Measurements from ENCODE around the gene TM4SF1. TPM values are rescaled to one million over a fixed set of nuclear protein-coding genes. Genes with fewer than 3 reads are reported as not detected.
A peak's percentile ranks its signal among the peaks of the same experiment; 100 is the strongest.

Gene TM4SF1
- total RNA-seq, 1 donor from 2014 or later = 23.2 TPM

GRCh38 chr3:149388001-149388440 lies 10.6 kb upstream of the TM4SF1 start:
- no peak for TF ChIP-seq CTCF (IDR thresholded peaks at IDR 0.05; ENCODE audit: insufficient read depth, low read length, severe bottlenecking)
- H3K27me3 ChIP-seq (ENCODE audit: control insufficient read depth, insufficient read depth, low read length) = no peaks in the 10 kb centered on the region
- FAIRE-seq (no peak), DNase-seq (ENCODE audit: low read depth) (peak; percentile 96)
- no peak overlapping the region for H3K4me3 ChIP-seq (ENCODE audit: low read depth, low read length)
- H3K36me3 ChIP-seq (ENCODE audit: control insufficient read depth, insufficient read depth, low read length) = no peaks in the 10 kb centered on the region

DNA sequence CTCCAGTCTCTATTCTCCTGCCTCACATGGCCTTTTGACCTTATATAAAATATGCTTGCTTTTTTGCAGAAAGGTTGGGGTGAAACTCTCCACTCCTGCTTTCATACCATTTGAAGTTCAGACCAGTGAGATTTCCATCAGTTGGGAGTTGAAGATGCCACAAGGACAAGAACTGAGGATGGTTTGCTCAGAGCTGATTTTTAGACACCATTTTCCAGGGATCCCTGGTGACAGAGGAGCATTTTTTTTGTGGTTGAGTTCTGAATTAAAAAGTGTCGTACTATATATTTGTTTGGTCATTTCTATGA lies 8.8 kb upstream of the TM4SF1 start:
- Histone ChIP-seq H3K4me3 (ENCODE audit: low read depth, low read length) (no peak overlapping the region), H3K27me3 (ENCODE audit: control insufficient read depth, insufficient read depth, low read length) (no peaks in the 10 kb centered on the region), H3K36me3 (ENCODE audit: control insufficient read depth, insufficient read depth, low read length) (no peaks in the 10 kb centered on the region)
- FAIRE-seq (no peak), DNase-seq (ENCODE audit: low read depth) (no peak)
- TF ChIP-seq CTCF (IDR thresholded peaks at IDR 0.05; ENCODE audit: insufficient read depth, low read length, severe bottlenecking) = no peak

DNA sequence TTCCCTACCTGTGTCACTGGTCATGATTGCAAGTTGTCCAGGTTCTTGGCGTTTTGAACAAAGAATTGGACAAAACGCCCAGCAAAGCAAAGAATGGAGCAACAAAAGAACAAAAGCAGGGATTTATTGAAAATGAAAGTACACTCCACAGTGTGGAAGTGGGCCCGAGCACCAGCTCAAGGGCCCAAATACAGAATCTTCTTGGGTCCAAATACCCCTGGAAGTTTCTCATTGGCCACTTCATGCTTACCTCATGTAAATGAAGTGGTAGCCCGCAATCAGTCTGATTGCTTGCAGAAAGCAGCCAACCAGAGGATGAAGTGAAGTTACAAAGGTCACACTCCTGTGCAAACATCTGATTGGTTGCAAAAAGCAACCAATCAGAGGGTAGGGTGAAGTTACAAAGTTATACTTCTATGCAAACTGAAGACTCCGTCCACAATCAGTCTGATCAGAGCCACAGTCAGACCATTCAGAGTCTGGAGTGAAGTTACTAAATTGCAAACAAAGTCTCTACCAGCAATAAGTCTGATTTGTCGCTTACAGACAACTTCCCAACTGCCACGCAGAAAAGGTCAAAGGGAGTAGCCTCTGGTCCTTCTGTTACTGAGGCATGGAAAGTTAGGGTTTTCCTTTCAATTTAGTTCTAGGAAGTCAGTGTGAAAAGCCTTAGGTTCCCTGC lies 8.3 kb upstream of the TM4SF1 start:
- FAIRE-seq (no peak), DNase-seq (ENCODE audit: low read depth) (no peak)
- H3K27me3 ChIP-seq (ENCODE audit: control insufficient read depth, insufficient read depth, low read length) = no peaks in the 10 kb centered on the region
- H3K36me3 ChIP-seq (ENCODE audit: control insufficient read depth, insufficient read depth, low read length) = no peaks in the 10 kb centered on the region
- H3K4me3 ChIP-seq (ENCODE audit: low read depth, low read length) = no peak overlapping the region
- no peak for TF ChIP-seq CTCF (IDR thresholded peaks at IDR 0.05; ENCODE audit: insufficient read depth, low read length, severe bottlenecking)

GRCh38 chr3:149384911-149385321 lies 7.5 kb upstream of the TM4SF1 start:
- TF ChIP-seq CTCF (IDR thresholded peaks at IDR 0.05; ENCODE audit: insufficient read depth, low read length, severe bottlenecking) = no peak
- Histone ChIP-seq H3K27me3 (ENCODE audit: control insufficient read depth, insufficient read depth, low read length) (no peaks in the 10 kb centered on the region), H3K36me3 (ENCODE audit: control insufficient read depth, insufficient read depth, low read length) (no peaks in the 10 kb centered on the region), H3K4me3 (ENCODE audit: low read depth, low read length) (no peak overlapping the region)
- DNase-seq (ENCODE audit: low read depth) (peak; percentile 95), FAIRE-seq (no peak)

DNA sequence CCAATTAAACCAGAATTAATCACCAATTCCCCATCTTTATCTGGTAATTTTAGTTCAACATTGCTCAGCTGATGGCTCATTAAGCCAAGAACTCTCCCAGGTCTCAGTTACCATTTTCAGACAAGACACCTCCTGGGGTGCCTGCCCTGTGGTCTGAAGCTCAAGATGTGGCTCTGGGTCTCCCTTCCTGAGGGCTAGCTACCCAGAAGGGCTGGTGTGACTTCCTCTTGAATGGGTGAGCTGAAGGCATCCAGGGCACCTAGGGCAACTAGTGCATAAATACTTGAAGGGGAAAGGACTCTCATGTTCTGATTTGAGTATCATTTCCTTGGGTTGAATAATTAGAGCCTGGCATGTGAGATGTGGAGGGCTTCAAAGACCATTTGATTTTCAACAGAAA lies 6.7 kb upstream of the TM4SF1 start:
- no peak for TF ChIP-seq CTCF (IDR thresholded peaks at IDR 0.05; ENCODE audit: insufficient read depth, low read length, severe bottlenecking)
- H3K36me3 ChIP-seq (ENCODE audit: control insufficient read depth, insufficient read depth, low read length) = no peaks in the 10 kb centered on the region
- DNase-seq (ENCODE audit: low read depth) (no peak), FAIRE-seq (no peak)
- H3K4me3 ChIP-seq (ENCODE audit: low read depth, low read length) = no peak overlapping the region
- H3K27me3 ChIP-seq (ENCODE audit: control insufficient read depth, insufficient read depth, low read length) = no peaks in the 10 kb centered on the region

DNA sequence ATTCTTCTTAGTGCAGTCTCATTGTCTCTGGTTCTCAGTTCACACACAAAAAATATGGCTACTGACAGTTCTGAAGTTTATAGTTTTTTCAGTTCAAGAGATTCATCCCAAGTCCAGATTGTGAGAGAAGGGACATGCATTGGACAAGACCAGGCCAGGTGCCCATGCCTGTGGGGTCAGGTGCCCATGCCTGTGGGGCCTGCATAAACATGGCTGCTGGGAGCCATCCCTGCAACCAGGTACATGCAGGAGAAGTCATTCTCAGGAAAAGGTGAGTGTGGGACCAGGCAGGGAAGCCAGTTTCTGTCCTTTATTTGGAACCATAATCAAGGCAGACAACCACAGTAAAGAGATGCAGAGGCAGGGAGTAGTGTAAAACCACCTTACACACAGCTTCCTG lies 6.3 kb upstream of the TM4SF1 start:
- Histone ChIP-seq H3K4me3 (ENCODE audit: low read depth, low read length) (no peak overlapping the region), H3K27me3 (ENCODE audit: control insufficient read depth, insufficient read depth, low read length) (no peaks in the 10 kb centered on the region), H3K36me3 (ENCODE audit: control insufficient read depth, insufficient read depth, low read length) (no peaks in the 10 kb centered on the region)
- no peak for TF ChIP-seq CTCF (IDR thresholded peaks at IDR 0.05; ENCODE audit: insufficient read depth, low read length, severe bottlenecking)
- FAIRE-seq (no peak), DNase-seq (ENCODE audit: low read depth) (no peak)

All from bronchial epithelial cell (primary cell).